H9 (cell line): ENCODE results near the gene PALM2AKAP2. TPM values are rescaled to one million over a fixed set of nuclear protein-coding genes. Genes with fewer than 3 reads are reported as not detected.
"Not testable (repeated sequence)": the region's sequence is repeated elsewhere in the genome, so short reads cannot be mapped to it uniquely, and the experiment has no call there.

Source experiments
- DNase-seq: peaks from one replicate; pipeline ENCODE4 v3.0.0-alpha.2; 2017
- H2AFZ ChIP-seq: one replicate; pipeline ENCODE4 v1.6.1; 2013; ENCODE audit warnings: mild to moderate bottlenecking, low read length, control low read depth, moderate library complexity
- H2AK5ac ChIP-seq: 2 replicates; pipeline ENCODE4 v1.6.1; 2013; ENCODE audit warnings: low read length, control low read depth, mixed read lengths; ENCODE audit not compliant: insufficient read length
- H2BK120ac ChIP-seq: one replicate; pipeline ENCODE4 v1.6.1; 2013; ENCODE audit warnings: low read depth, mild to moderate bottlenecking, low read length, control low read depth, inconsistent platforms; ENCODE audit not compliant: poor library complexity, severe bottlenecking
- H2BK12ac ChIP-seq: 2 replicates; pipeline ENCODE4 v1.6.1; 2013; ENCODE audit warnings: low read length, control low read depth, mixed read lengths, low read depth; ENCODE audit not compliant: insufficient read length
- H2BK15ac ChIP-seq: 2 replicates; pipeline ENCODE4 v1.6.1; 2013; ENCODE audit warnings: low read depth, low read length, control low read depth
- H2BK20ac ChIP-seq: one replicate; pipeline ENCODE4 v1.6.1; 2013; ENCODE audit warnings: low read depth, mild to moderate bottlenecking, low read length, control low read depth, inconsistent platforms; ENCODE audit not compliant: poor library complexity, severe bottlenecking
- H2BK5ac ChIP-seq: 2 replicates; pipeline ENCODE4 v1.6.1; 2013; ENCODE audit warnings: low read length, control low read depth, mixed read lengths; ENCODE audit not compliant: insufficient read length
- H3K14ac ChIP-seq: 2 replicates; pipeline ENCODE4 v1.6.1; 2013; ENCODE audit warnings: low read length, control low read depth; ENCODE audit not compliant: insufficient read depth
- H3K18ac ChIP-seq: 2 replicates; pipeline ENCODE4 v1.6.1; 2013; ENCODE audit warnings: low read depth, mild to moderate bottlenecking, mixed read lengths, low read length, control low read depth; ENCODE audit not compliant: insufficient read length
- H3K23ac ChIP-seq: 2 replicates; pipeline ENCODE4 v1.6.1; 2013; ENCODE audit warnings: low read length, control low read depth, mixed read lengths, low read depth; ENCODE audit not compliant: insufficient read length
- H3K23me2 ChIP-seq: 2 replicates; pipeline ENCODE4 v1.6.1; 2013; ENCODE audit warnings: low read depth, mild to moderate bottlenecking, mixed read lengths, low read length, control low read depth; ENCODE audit not compliant: insufficient read length, poor library complexity, severe bottlenecking
- H3K27ac ChIP-seq: 2 replicates; pipeline ENCODE4 v1.5.1; 2013; ENCODE audit warnings: low read length, control low read depth, mixed read lengths, low read depth; ENCODE audit not compliant: insufficient read length
- H3K27me3 ChIP-seq: 2 replicates; pipeline ENCODE4 v1.6.1; 2013; ENCODE audit warnings: low read length, control low read depth, inconsistent platforms; ENCODE audit not compliant: insufficient read depth
- H3K4ac ChIP-seq: 2 replicates; pipeline ENCODE4 v1.6.1; 2013; ENCODE audit warnings: low read depth, mild to moderate bottlenecking, control low read depth, inconsistent platforms, low read length, moderate library complexity
- H3K4me1 ChIP-seq: 2 replicates; pipeline ENCODE4 v1.6.1; 2013; ENCODE audit warnings: low read length, control low read depth, inconsistent platforms; ENCODE audit not compliant: insufficient read depth
- H3K4me2 ChIP-seq: 2 replicates; pipeline ENCODE4 v1.6.1; 2013; ENCODE audit warnings: low read length, control low read depth, mixed read lengths; ENCODE audit not compliant: insufficient read length, insufficient read depth
- H3K56ac ChIP-seq: 2 replicates; pipeline ENCODE4 v1.6.1; 2013; ENCODE audit warnings: low read depth, mild to moderate bottlenecking, mixed read lengths, low read length, control low read depth; ENCODE audit not compliant: insufficient read length
- H3K79me1 ChIP-seq: 2 replicates; pipeline ENCODE4 v1.6.1; 2013; ENCODE audit warnings: low read depth, mild to moderate bottlenecking, moderate library complexity, low read length, control low read depth, inconsistent platforms; ENCODE audit not compliant: insufficient read depth, poor library complexity, severe bottlenecking
- H3K79me2 ChIP-seq: 2 replicates; pipeline ENCODE4 v1.6.1; 2013; ENCODE audit warnings: low read length, control low read depth, inconsistent platforms; ENCODE audit not compliant: insufficient read depth
- H3K9ac ChIP-seq: 2 replicates; pipeline ENCODE4 v1.6.1; 2013; ENCODE audit warnings: low read length, control low read depth, mixed read lengths; ENCODE audit not compliant: insufficient read length; ENCODE audit errors: extremely low read depth
- H3K9me3 ChIP-seq: one replicate; pipeline ENCODE4 v1.6.1; 2013; ENCODE audit warnings: low read depth, low read length, inconsistent platforms; ENCODE audit not compliant: control insufficient read depth
- H3T11ph ChIP-seq: one replicate; pipeline ENCODE4 v1.6.1; 2013; ENCODE audit warnings: mild to moderate bottlenecking, low read length, control low read depth, inconsistent platforms
- H4K20me1 ChIP-seq: one replicate; pipeline ENCODE4 v1.6.1; 2013; ENCODE audit not compliant: control insufficient read depth, insufficient read length, insufficient read depth
- H4K5ac ChIP-seq: 2 replicates; pipeline ENCODE4 v1.6.1; 2013; ENCODE audit warnings: low read depth, mild to moderate bottlenecking, mixed read lengths, low read length, control low read depth; ENCODE audit not compliant: insufficient read length
- H4K8ac ChIP-seq: replicated peaks from 2 replicates; pipeline ENCODE4 v1.6.1; 2013; ENCODE audit warnings: low read length, control low read depth, mixed read lengths, low read depth; ENCODE audit not compliant: insufficient read length
- H4K91ac ChIP-seq: 2 replicates; pipeline ENCODE4 v1.6.1; 2013; ENCODE audit warnings: low read depth, mild to moderate bottlenecking, moderate library complexity, mixed read lengths, low read length, control low read depth; ENCODE audit not compliant: insufficient read length
- H3K27ac Mint-ChIP-seq, 3 experiments: 2 replicates in 2 of 3; 3 replicates in 1 of 3; pipeline ENCODE4 v1.8.0; 2020 to 2021; ENCODE audit warnings: mixed read lengths in 3 of 3, mild to moderate bottlenecking in 1 of 3, moderate library complexity in 1 of 3
- H3K27me3 Mint-ChIP-seq: 2 replicates; pipeline ENCODE4 v1.8.0; 2021; ENCODE audit warnings: low read depth, mild to moderate bottlenecking, moderate library complexity, mixed read lengths
- H3K36me3 Mint-ChIP-seq, 3 experiments: 2 replicates in 2 of 3; 3 replicates in 1 of 3; pipeline ENCODE4 v1.8.0; 2020 to 2021; ENCODE audit warnings: low read depth in 3 of 3, mixed read lengths in 3 of 3; ENCODE audit not compliant: insufficient read depth in 1 of 3
- H3K4me1 Mint-ChIP-seq, 2 experiments: 2 replicates each; pipeline ENCODE4 v1.8.0; 2020; ENCODE audit warnings: mixed read lengths in 2 of 2
- H3K4me3 Mint-ChIP-seq, 2 experiments: 2 replicates in 1 of 2; 3 replicates in 1 of 2; pipeline ENCODE4 v1.8.0; 2020 to 2021; ENCODE audit warnings: mild to moderate bottlenecking in 2 of 2, mixed read lengths in 2 of 2, moderate library complexity in 1 of 2
- H3K9me3 Mint-ChIP-seq, 2 experiments: 2 replicates in 1 of 2; 3 replicates in 1 of 2; pipeline ENCODE4 v1.8.0; 2020; ENCODE audit warnings: mild to moderate bottlenecking in 2 of 2, mixed read lengths in 2 of 2, moderate library complexity in 1 of 2
- WGBS: extraction: QIAGEN DNeasy Blood & Tissue Kit; methylation state at CpG from one replicate; pipeline ENCODE4 v1.1.7; 2013; ENCODE audit warnings: missing lambda C conversion rate, low lambda C conversion rate, mixed read lengths; ENCODE audit not compliant: insufficient read length; ENCODE audit errors: extremely low coverage; 5-methylcytosine and 5-hydroxymethylcytosine counted together
- total RNA-seq: library from RNA; stranded (reverse); gene quantifications from 2 replicates; pipeline ENCODE4 v1.2.1, GENCODE V29; 2021
- TF ChIP-seq, protein P1 (sequence below): fragments of 200-600 bp; sonication (generic); conservative IDR thresholded peaks from 3 replicates; pipeline ENCODE4 v1.8.0; 2021; ENCODE audit warnings: antibody characterized with exemption, mild to moderate bottlenecking

Gene PALM2AKAP2
- total RNA-seq, 1 experiment from 2014 or later = 3.6 TPM

DNA sequence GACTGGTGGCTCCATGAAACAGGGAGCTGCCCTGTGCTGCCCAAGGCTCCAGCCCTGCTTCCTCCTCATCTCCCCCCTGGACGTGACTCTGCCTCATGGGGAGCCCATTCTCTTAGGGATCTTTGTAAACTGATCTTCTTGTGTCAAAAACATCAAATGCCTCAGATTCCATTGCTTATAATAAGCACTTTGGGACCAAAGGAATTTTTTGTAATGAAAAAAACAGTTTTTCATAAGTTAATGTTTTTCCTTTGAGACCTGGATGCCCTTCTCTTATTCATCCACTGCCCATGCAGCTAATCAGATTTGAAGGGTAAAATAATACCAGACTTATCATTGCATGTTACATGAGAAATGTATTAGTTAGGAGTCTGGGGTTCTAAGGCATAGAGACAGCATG, 41.7 kb downstream of the PALM2AKAP2 start:
- Histone ChIP-seq H2BK15ac (no peak overlapping the region), H2BK20ac (no peak overlapping the region), H4K8ac (no peak overlapping the region), H3K4me1 (peaks cover 4% of the 10 kb centered on the region; the same call in 1 of the 2 replicates), H3K9me3 (no peaks in the 10 kb centered on the region), H3K18ac (no peak overlapping the region), H2BK120ac (no peak overlapping the region), H4K91ac (no peak overlapping the region), H4K5ac (no peak overlapping the region), H3T11ph (no peak overlapping the region), H3K23me2 (no peaks in the 10 kb centered on the region), H3K4ac (no peak overlapping the region), H2BK12ac (no peak overlapping the region), H3K79me1 (no peaks in the 10 kb centered on the region), H3K14ac (no peak overlapping the region), H2AK5ac (no peak overlapping the region), H3K23ac (no peak overlapping the region), H4K20me1 (no peaks in the 10 kb centered on the region), H3K9ac (no peak overlapping the region), H3K27ac (no peak overlapping the region), H3K27me3 (no peaks in the 10 kb centered on the region), H3K56ac (no peak overlapping the region), H2AFZ (no peak overlapping the region), H2BK5ac (no peak overlapping the region), H3K79me2 (no peaks in the 10 kb centered on the region), H3K4me2 (no peak overlapping the region)
- Mint-ChIP-seq H3K4me3 (no peak overlapping the region), H3K27ac (no peak overlapping the region), H3K9me3 (no peaks in the 10 kb centered on the region), H3K27me3 (no peaks in the 10 kb centered on the region), H3K4me1 (peaks cover 7 to 18% of the 10 kb centered on the region in 2 experiments), H3K36me3 (no peaks in the 10 kb centered on the region)
- TF ChIP-seq, protein P1, sequence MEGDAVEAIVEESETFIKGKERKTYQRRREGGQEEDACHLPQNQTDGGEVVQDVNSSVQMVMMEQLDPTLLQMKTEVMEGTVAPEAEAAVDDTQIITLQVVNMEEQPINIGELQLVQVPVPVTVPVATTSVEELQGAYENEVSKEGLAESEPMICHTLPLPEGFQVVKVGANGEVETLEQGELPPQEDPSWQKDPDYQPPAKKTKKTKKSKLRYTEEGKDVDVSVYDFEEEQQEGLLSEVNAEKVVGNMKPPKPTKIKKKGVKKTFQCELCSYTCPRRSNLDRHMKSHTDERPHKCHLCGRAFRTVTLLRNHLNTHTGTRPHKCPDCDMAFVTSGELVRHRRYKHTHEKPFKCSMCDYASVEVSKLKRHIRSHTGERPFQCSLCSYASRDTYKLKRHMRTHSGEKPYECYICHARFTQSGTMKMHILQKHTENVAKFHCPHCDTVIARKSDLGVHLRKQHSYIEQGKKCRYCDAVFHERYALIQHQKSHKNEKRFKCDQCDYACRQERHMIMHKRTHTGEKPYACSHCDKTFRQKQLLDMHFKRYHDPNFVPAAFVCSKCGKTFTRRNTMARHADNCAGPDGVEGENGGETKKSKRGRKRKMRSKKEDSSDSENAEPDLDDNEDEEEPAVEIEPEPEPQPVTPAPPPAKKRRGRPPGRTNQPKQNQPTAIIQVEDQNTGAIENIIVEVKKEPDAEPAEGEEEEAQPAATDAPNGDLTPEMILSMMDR = no peak
- no CpG with 5 or more reads among the region's 1 CpG for WGBS
- no peak for DNase-seq

GRCh38 chr9:109825383-109825782, 45.4 kb downstream of the PALM2AKAP2 start:
- not testable (repeated sequence) for H4K5ac ChIP-seq, H4K91ac ChIP-seq, H3T11ph ChIP-seq, H3K4me1 Mint-ChIP-seq, H2AFZ ChIP-seq, H3K4me1 ChIP-seq, H3K79me2 ChIP-seq, H3K4ac ChIP-seq, H3K23me2 ChIP-seq, H2BK5ac ChIP-seq, H3K9ac ChIP-seq, H4K20me1 ChIP-seq, H2BK12ac ChIP-seq, H3K4me2 ChIP-seq, H2BK15ac ChIP-seq, H2BK20ac ChIP-seq, H3K9me3 Mint-ChIP-seq, H3K23ac ChIP-seq, H3K4me3 Mint-ChIP-seq, H3K9me3 ChIP-seq, H3K18ac ChIP-seq, H4K8ac ChIP-seq, DNase-seq, H3K27ac ChIP-seq, H3K36me3 Mint-ChIP-seq, H3K27me3 Mint-ChIP-seq, H3K79me1 ChIP-seq, H3K27ac Mint-ChIP-seq, H2AK5ac ChIP-seq, H3K56ac ChIP-seq, H2BK120ac ChIP-seq, H3K27me3 ChIP-seq, H3K14ac ChIP-seq
- no CpG with 5 or more reads among the region's 2 CpGs for whole genome bisulfite sequencing
